GM18951 (cell line): Measurements from ENCODE around the gene OR2L2.
"Not testable (repeated sequence)": the region's sequence is repeated elsewhere in the genome, so short reads cannot be mapped to it uniquely, and the experiment has no call there.

ENCODE experiments used
- POLR2A ChIP-seq: IDR thresholded peaks from 4 replicates; pipeline ENCODE4 v1.6.1; 2011; ENCODE audit warnings: mild to moderate bottlenecking; ENCODE audit not compliant: insufficient read length, insufficient read depth; ENCODE audit errors: extremely low read depth
- in situ Hi-C: fragments of 300-500 bp; cut with MboI; formaldehyde crosslinking; loops from one replicate; pipeline ENCODE4 v1.12.0; 2022; ENCODE audit warnings: low sequenced_read_pairs, mixed read lengths, inconsistent platforms; ENCODE audit not compliant: unreplicated experiment

The OR2L2 gene

GRCh38 chr1:248065604-248066003, 35.7 kb downstream of the OR2L2 start:
- in situ Hi-C loops: no loop called here
- no peak for TF ChIP-seq POLR2A

GRCh38 chr1:248083864-248084263, 54.0 kb downstream of the OR2L2 start:
- in situ Hi-C loops: not testable (repeated sequence)
